SK-N-SH treated with all-trans-retinoic acid at 6 μM for 48 hours (cell line): ENCODE measurements around the gene TSPAN14.

Source experiments
- ATAC-seq: fragments of 200-7000 bp; cut with Tn5 transposase; 3 replicates; pipeline ENCODE4 v1.9.1; 2020; ENCODE audit warnings: mild to moderate bottlenecking, moderate library complexity
- ARNTL ChIP-seq: fragments of 450-650 bp; formaldehyde crosslinking; IDR thresholded peaks from 2 replicates; pipeline ENCODE4 v1.5.0; 2020; ENCODE audit warnings: low read depth, mild to moderate bottlenecking, moderate library complexity, borderline replicate concordance
- BACH2 ChIP-seq: fragments of 250-450 bp; sonication (Bioruptor Pico); IDR thresholded peaks from 2 replicates; pipeline ENCODE4 v1.9.0; 2021; ENCODE audit warnings: mild to moderate bottlenecking, borderline replicate concordance
- CSDC2 ChIP-seq: fragments of 250-450 bp; sonication (Bioruptor Pico); IDR thresholded peaks from 2 replicates; pipeline ENCODE4 v1.5.0; 2020; ENCODE audit warnings: mild to moderate bottlenecking, moderate library complexity
- CSRNP3 ChIP-seq: fragments of 250-450 bp; sonication (Bioruptor Pico); IDR thresholded peaks from 2 replicates; pipeline ENCODE4 v1.5.1; 2021; ENCODE audit warnings: mild to moderate bottlenecking, moderate library complexity
- ESRRG ChIP-seq: fragments of 250-450 bp; sonication (Bioruptor Pico); IDR thresholded peaks from 2 replicates; pipeline ENCODE4 v1.6.1; 2021; ENCODE audit warnings: mild to moderate bottlenecking
- GLIS3 ChIP-seq: fragments of 250-450 bp; sonication (Bioruptor Pico); IDR thresholded peaks from 2 replicates; pipeline ENCODE4 v1.5.0; 2020; ENCODE audit warnings: mild to moderate bottlenecking, moderate library complexity
- ISL1 ChIP-seq: fragments of 250-450 bp; sonication (Bioruptor Pico); IDR thresholded peaks from 2 replicates; pipeline ENCODE4 v2.1.2; 2022; ENCODE audit warnings: mild to moderate bottlenecking, moderate library complexity
- POU6F1 ChIP-seq: fragments of 250-450 bp; sonication (Bioruptor Pico); IDR thresholded peaks from 2 replicates; pipeline ENCODE4 v1.8.0; 2021; ENCODE audit warnings: low read depth, mild to moderate bottlenecking, moderate library complexity, borderline replicate concordance
- PPARA ChIP-seq: fragments of 250-450 bp; sonication (Bioruptor Pico); IDR thresholded peaks from 2 replicates; pipeline ENCODE4 v1.5.0; 2020; ENCODE audit warnings: mild to moderate bottlenecking, borderline replicate concordance
- RARB ChIP-seq: fragments of 250-450 bp; sonication (Bioruptor Pico); IDR thresholded peaks from 2 replicates; pipeline ENCODE4 v1.8.0; 2021; ENCODE audit warnings: mild to moderate bottlenecking, moderate library complexity
- SNAI2 ChIP-seq: fragments of 250-450 bp; sonication (Bioruptor Pico); IDR thresholded peaks from 2 replicates; pipeline ENCODE4 v1.5.0; 2020; ENCODE audit warnings: mild to moderate bottlenecking, moderate library complexity
- TCF4 ChIP-seq: fragments of 250-450 bp; sonication (Bioruptor Pico); IDR thresholded peaks from 2 replicates; pipeline ENCODE4 v1.8.0; 2021; ENCODE audit warnings: mild to moderate bottlenecking, moderate library complexity, borderline replicate concordance
- TOX ChIP-seq: fragments of 250-450 bp; sonication (Bioruptor Pico); IDR thresholded peaks from 2 replicates; pipeline ENCODE4 v1.8.0; 2021; ENCODE audit warnings: mild to moderate bottlenecking, moderate library complexity, borderline replicate concordance
- ZC3H10 ChIP-seq: fragments of 250-450 bp; sonication (Bioruptor Pico); IDR thresholded peaks from 2 replicates; pipeline ENCODE4 v1.5.1; 2021; ENCODE audit warnings: mild to moderate bottlenecking, moderate library complexity
- ZFP3 ChIP-seq: fragments of 250-450 bp; sonication (Bioruptor Pico); IDR thresholded peaks from 2 replicates; pipeline ENCODE4 v1.5.0; 2020; ENCODE audit warnings: mild to moderate bottlenecking, moderate library complexity
- ZFP30 ChIP-seq: fragments of 450-650 bp; formaldehyde crosslinking; IDR thresholded peaks from 2 replicates; pipeline ENCODE4 v1.5.0; 2022; ENCODE audit warnings: mild to moderate bottlenecking, moderate library complexity
- ZNF565 ChIP-seq: fragments of 450-650 bp; formaldehyde crosslinking; conservative IDR thresholded peaks from 2 replicates; pipeline ENCODE4 v1.5.0; 2020; ENCODE audit warnings: low read depth, mild to moderate bottlenecking, moderate library complexity
- ZNF8 ChIP-seq: fragments of 450-650 bp; formaldehyde crosslinking; IDR thresholded peaks from 2 replicates; pipeline ENCODE4 v1.5.0; 2020; ENCODE audit warnings: mild to moderate bottlenecking, moderate library complexity
- TF ChIP-seq, protein P1 (sequence below): fragments of 250-450 bp; sonication (Bioruptor Pico); IDR thresholded peaks from 2 replicates; pipeline ENCODE4 v1.5.1; 2020; ENCODE audit warnings: low read depth, mild to moderate bottlenecking, moderate library complexity
- TF ChIP-seq, protein P2 (sequence below): fragments of 250-450 bp; sonication (Bioruptor Pico); IDR thresholded peaks from 2 replicates; pipeline ENCODE4 v1.8.0; 2020; ENCODE audit warnings: mild to moderate bottlenecking, moderate library complexity, borderline replicate concordance

TSPAN14 gene

DNA sequence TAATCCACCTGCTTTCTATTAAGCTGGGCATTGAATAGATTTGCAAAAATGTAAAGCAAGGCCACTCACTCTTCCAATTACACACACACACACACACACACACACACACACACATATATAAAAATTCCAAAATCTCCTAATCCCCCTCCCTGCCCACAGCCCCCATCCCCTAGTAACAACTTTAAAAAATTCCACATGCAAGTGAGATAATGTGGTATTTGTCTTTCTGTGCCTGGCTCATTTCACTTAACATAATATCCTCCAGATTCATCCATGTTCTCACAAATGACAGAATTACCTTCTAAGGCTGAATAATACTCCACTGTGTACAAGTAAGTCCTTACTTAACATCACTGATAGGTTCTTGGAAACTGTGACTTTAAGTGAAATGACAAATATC, 107.8 kb downstream of the TSPAN14 start (continued):
- no peak for TF ChIP-seq POU6F1
- TF ChIP-seq, protein P1, sequence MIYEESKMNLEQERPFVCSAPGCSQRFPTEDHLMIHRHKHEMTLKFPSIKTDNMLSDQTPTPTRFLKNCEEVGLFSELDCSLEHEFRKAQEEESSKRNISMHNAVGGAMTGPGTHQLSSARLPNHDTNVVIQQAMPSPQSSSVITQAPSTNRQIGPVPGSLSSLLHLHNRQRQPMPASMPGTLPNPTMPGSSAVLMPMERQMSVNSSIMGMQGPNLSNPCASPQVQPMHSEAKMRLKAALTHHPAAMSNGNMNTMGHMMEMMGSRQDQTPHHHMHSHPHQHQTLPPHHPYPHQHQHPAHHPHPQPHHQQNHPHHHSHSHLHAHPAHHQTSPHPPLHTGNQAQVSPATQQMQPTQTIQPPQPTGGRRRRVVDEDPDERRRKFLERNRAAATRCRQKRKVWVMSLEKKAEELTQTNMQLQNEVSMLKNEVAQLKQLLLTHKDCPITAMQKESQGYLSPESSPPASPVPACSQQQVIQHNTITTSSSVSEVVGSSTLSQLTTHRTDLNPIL: no peak
- TF ChIP-seq SNAI2 (CRISPR knock-in tag): no peak
- TF ChIP-seq ESRRG: no peak

- no peak for ATAC-seq
- TF ChIP-seq ZNF8 (CRISPR knock-in tag) (no peak), RARB (CRISPR knock-in tag) (no peak), ZFP30 (no peak), ZNF565 (CRISPR knock-in tag) (no peak), BACH2 (no peak), CSDC2 (CRISPR knock-in tag) (no peak), ZFP3 (CRISPR knock-in tag) (no peak), ZC3H10 (CRISPR knock-in tag) (no peak), PPARA (no peak), TOX (CRISPR knock-in tag) (no peak), POU6F1 (no peak), SNAI2 (CRISPR knock-in tag) (no peak), ARNTL (CRISPR knock-in tag) (no peak), ESRRG (no peak), TCF4 (CRISPR knock-in tag) (no peak), ISL1 (no peak), CSRNP3 (CRISPR knock-in tag) (no peak)
- TF ChIP-seq, protein P1: no peak
These were observed 113.2 kb downstream of the TSPAN14 start for GRCh38 chr10:80567292-80567691.

DNA sequence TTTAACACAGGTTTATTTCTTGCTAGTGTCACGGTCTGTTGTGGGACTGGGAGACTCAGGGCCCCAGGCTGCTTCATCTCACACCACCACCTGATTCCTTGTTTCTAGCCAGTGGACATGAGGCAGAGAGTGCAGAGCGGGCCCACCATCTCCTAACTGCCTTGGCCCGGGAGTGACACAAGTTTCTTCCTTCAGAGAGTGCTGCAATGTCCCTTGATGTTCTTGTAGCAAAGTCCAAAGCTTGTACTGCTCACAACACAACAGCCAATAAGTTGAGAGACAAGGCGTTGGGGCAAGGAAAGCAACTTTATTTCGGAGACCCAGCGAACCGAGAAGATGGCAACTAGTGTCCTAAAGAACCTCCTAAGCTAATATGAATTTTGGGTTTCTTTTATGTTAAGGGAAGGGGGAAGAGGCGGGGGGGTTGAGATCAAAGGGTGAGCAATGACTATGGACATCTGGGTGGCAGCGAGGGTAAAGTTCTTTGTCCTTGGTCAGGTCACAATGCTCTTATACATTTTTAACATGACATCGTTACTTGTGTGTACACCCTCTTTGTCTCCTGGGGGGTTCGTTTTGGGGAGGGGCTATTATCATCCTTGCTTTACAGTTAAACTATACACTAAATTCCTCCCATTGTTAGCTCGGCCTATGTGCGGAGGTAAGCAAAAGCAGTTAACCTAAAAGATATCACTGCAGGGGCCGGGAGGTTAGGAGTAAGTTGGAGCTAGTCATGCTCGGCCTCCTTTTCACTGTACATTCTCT, 115.2 kb downstream of the TSPAN14 start:
- TF ChIP-seq, protein P2, sequence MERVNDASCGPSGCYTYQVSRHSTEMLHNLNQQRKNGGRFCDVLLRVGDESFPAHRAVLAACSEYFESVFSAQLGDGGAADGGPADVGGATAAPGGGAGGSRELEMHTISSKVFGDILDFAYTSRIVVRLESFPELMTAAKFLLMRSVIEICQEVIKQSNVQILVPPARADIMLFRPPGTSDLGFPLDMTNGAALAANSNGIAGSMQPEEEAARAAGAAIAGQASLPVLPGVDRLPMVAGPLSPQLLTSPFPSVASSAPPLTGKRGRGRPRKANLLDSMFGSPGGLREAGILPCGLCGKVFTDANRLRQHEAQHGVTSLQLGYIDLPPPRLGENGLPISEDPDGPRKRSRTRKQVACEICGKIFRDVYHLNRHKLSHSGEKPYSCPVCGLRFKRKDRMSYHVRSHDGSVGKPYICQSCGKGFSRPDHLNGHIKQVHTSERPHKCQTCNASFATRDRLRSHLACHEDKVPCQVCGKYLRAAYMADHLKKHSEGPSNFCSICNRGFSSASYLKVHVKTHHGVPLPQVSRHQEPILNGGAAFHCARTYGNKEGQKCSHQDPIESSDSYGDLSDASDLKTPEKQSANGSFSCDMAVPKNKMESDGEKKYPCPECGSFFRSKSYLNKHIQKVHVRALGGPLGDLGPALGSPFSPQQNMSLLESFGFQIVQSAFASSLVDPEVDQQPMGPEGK (CRISPR knock-in tag): no peak
- no peak for TF ChIP-seq CSDC2 (CRISPR knock-in tag)
- TF ChIP-seq CSRNP3 (CRISPR knock-in tag): no peak
- TF ChIP-seq ESRRG: no peak
- TF ChIP-seq ZNF565 (CRISPR knock-in tag): no peak
- TF ChIP-seq GLIS3 (CRISPR knock-in tag): no peak
- no peak for TF ChIP-seq RARB (CRISPR knock-in tag)
- TF ChIP-seq ZNF8 (CRISPR knock-in tag): no peak
- no peak for TF ChIP-seq ZC3H10 (CRISPR knock-in tag)
- TF ChIP-seq ARNTL (CRISPR knock-in tag): no peak
- ATAC-seq: no peak
